GM19463 (cell line): ENCODE measurements around the gene TTC33.
A peak's percentile ranks its signal among the peaks of the same experiment; 100 is the strongest.
"Not testable (repeated sequence)": the region's sequence is repeated elsewhere in the genome, so short reads cannot be mapped to it uniquely, and the experiment has no call there.

Experiments used
- ATAC-seq: cut with Tn5 transposase; IDR thresholded peaks from one replicate; pipeline ENCODE4 v1.9.1; 2021; ENCODE audit warnings: mild to moderate bottlenecking, moderate library complexity; ENCODE audit not compliant: unreplicated experiment

The TTC33 gene, protein sequence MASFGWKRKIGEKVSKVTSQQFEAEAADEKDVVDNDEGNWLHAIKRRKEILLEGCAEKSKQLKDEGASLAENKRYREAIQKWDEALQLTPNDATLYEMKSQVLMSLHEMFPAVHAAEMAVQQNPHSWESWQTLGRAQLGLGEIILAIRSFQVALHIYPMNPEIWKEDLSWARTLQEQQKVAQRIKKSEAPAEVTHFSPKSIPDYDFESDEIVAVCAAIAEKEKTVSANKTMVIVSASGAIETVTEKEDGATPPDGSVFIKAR

DNA sequence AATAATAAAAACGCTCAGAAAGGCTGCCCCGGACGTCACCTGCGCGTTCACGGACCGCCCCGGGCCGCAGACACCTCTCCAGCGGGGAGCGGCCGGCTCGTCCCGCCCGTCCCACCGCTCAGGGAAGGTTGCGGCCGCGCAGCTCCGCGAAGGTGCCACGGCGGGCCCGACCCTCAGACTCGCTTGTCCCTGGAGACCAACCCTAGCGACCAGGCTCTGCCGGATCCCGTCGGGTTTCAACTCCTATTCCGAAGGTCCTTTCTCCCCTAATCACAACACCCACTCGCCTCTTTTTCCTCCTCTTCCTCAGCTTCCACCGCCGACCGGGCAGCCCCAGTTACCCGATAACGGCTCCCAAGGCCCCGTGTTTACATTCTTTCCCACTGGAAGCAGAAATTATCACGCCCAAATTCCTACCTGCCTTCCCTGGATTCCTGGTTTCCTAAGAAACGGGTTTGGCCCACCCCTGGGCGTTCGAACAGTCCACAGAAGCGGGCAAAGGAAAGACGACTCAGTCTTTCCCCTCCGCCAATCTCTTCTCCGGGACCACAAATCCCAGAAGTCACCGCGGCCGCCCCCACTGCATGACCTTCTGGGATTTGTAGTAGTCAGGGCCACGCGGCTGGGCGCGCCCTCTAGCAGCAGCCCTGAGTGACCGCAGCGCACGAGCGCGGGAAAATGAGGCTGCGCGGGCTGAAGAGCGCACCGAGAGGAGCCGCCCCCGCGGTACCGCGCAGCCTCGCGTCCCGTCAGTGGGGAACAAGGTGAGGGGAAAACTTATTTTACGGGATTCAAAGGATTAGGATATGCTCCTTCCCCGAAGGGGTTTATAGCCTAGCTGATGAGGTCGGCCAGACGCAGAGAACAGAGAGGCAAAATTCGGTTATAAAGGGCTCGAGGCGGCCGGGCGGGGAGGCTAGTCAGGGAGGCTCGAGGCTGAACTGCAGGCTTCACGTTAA lies at the start of gene TTC33:
Gene TTC33, minus strand, starts transcription at position 555 of the 959 bp plus-strand sequence. CDS start 8,943 bp downstream, outside the sequence.
- ATAC-seq, result peak; percentile 87

DNA sequence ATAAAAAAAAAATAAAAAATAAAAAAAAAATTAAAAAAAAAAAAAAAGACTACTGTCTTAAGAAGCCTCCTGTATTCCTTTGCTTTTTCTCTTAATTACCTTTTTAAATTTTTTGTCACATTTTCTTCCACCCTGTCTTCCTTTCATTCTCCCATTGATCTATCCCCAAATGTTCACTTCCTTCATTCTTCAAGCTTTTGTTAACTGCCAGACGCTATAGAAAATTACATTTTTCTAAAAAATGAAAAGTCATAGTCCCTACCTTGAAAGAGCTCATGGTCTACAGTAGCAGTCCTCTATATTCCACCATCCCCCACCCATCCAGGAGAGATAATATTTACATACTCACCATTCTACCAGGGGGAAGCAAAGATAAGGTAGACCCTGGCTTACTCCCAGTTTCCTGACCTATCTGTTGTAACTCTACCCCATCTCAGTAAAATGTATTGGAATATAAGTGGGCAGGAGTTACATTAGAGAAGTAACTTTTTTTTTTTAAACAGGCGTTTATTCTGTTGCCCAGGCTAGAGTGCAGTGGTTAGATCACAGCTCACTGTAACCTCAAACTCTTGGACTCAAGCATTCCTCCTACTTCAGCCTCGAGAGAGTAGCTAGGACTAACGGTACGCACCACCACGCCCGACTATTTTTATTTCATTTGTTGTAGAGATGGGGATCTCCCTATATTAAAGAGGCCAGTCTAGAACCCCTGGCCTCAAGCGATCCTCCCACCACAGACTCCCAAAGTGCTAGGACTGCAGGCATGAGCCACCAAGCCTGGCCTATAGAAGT lies 46.2 kb upstream of the TTC33 start:
- no peak for ATAC-seq

DNA sequence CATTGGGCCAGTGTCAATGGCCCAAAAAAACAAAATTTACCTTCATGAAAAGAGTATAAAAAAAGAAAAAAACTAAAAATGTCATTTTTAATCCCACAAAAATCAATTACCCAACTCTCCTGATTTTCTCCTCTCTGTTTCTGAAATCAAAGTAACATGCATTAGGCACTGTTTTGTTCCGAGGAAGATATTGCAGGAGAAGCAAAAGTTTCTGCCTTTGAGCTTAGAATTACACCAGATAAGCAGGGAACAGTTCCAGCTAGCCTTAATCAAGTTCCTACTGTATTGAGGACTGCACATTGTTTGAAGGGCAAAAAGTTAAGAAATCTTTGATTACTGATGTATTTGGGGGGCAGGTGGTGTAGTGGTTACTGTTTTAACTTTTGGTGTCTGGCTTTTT lies 43.5 kb upstream of the TTC33 start:
- no peak for ATAC-seq

DNA sequence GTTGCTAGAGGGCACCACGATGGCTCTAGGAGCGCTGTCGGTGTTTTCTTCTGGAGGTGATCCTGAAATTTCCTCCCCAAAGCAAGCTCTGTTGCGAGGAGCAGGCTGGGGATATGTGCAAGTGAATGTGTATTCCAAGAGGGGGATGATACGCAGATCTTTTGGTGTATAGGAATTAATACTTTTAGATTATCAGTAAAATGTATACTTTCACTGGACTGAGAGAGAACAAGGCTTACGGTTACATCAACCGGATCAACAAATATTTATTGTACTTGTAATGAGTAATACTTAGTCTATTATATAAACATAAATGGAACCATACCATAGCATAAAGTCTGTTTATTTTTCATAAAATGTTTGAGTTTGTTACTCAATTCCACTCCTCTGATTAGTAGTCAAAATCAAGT lies 43.0 kb upstream of the TTC33 start:
- ATAC-seq, result no peak

DNA sequence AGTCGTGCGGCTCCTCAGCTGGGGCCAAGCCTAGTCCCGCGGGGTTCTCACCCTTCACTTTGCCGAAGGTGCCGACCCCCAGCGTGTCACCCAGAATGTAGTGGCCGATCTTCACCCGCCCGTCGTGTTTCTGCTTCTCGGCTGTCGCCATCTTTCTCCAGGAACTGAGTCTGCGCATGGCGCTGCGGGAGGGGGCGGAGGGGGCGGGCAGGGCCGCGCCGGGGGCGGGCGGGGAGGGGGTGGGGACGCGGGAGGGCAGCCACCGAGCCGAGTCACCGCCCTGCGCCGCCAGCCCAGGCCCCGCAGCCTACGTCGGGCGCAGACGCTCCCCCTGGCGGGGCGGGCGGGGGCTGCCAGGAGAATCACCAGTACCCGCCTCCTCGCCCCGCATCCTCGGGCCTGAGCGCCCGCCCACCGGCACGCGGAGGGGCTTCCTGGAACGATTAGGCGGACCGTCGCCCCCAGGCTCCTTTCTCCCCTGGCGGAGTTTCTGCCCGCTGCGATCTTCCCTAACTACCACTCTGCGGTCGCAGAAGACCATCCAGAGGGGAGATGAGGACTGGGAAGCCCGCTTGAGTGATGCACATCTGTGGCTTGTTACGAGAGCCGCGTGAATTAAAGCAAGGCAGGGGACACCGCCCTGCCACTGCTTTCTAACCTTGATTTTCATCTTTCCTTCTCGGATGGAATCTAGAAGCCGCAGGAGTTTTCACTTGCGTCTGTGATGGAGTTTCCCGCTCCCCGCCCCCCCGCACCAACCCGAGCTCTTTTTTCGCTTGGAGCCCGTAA lies 42.4 kb upstream of the TTC33 start, which contains the start of gene PRKAA1:
Gene PRKAA1, minus strand, starts transcription at position 363 of the 789 bp plus-strand sequence. Its CDS starts 185 bp downstream, at position 178.
- peak; percentile 94 for ATAC-seq

DNA sequence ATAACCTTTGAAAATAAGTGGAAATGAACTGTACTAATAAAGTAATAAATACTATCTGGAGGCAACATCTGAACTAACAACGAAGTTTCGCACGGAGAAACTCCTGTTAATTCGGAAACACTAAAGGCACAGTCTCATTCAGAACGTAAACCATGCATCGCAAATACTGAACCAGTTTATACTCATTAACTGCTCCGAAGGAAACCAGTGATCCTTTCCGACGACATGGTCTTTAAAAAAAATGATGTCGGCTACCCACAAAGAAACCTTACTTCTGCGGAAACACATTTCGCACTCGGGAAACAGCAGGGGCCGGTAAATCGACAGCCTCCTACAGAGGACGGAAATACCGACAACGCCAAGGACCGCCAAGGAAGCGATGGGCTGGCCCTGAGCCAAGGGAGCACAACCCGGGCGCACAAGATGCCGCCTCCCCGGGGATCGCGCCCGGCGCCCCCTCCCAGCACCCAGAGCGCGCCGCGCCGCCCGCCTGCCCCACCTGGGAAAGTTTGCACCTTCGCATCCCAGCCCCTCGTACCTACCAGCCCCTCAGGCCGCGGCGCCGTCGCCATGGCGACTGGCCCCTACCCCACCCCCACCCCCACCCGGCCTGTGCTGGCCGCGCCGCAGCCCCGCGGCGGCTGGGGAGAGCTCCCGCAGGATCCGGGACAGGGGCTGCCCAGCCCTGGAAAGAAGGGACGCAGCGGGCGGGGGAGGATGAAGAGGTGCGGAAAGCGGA lies 41.7 kb upstream of the TTC33 start:
- ATAC-seq, result peak; percentile 40

DNA sequence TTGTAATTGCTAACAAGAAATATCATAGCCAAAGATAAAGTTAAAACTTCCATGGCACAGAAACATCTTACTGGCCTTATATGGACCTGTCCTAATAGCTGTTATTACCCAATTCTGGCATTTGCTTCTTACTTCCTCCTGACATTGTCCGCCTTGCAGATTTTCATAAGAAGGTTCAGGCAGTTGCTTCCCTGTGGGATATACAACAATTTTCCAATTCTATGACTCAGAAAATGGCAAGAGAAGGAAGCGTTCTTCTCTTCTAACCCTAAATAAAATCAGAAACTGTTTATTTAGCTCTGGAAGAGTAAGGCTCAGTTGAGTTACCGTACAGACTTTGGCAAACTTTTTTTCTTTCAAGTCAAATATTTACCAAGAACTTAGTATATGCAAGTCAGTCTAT lies 40.7 kb upstream of the TTC33 start:
- ATAC-seq, result no peak

DNA sequence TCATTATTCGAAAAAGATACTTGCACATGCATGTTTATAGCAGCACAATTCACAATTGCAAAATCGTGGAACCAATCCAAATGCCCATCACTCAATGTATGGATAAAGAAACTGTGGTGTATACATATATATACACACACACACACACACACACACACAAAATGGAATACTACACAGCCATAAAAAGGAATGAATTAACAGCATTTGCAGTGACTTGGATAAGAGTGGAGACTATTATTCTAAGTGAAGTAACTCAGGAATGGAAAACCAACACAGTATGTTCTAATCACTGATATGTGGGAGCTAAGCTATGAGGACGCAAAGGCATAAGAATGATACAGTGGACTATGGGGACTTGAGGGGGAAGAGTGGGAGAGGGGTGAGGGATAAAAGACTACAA lies 39.1 kb upstream of the TTC33 start:
- ATAC-seq, result not testable (repeated sequence)

DNA sequence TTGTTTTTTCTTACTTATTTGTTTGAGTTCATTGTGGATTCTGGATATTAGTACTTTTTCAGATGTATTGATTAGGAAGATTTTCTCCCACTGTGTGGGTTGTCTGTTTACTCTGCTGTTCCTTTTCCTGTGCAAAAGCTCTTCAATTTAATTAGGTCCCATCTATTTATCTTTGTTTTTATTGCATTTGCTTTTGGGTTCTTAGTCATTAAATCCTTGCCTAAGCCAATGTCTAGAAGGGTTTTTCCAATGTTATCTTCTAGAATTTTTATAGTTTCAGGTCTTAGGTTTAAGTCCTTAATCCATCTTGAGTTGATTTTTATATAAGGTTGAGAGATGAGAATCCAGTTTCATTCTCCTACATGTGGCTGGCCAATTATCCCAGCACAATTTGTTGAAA lies 38.6 kb upstream of the TTC33 start:
- ATAC-seq, result not testable (repeated sequence)

DNA sequence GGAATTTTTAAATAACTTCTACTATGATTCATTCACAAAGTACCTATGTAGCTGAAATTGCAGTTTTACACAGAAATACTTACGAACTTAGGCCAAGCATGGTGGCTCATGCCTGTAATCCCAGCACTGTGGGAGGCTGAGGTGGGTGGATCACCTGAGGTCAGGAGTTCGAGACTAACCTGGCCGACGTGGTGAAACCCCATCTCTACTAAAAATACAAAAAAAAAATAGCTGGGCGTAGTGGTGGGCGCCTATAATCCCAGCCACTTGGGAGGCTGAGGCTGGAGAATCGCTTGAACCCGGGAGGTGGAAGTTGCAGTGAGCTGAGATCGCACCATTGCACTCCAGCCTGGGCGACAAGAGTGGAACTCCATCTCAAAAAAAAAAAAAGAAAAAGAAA lies 36.9 kb upstream of the TTC33 start:
- not testable (repeated sequence) for ATAC-seq

DNA sequence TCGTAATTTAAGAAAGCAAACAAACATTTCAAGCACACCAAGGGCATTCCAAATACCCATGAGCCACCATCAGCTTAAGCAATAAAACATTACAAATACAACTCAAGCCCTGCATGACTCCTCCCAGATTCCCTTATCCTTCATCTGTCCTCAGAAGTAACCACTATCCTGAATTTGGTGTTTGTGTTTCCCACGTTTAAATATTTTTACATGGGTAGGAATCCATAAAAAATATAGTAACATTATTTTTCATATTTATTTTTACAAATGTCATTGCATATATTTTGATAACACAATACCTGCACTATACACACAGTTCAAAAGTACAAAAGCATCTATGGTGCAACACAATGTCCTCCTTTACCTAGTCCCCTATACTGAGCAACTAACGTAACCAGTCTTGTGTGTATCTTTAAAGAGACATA lies 36.0 kb upstream of the TTC33 start:
- ATAC-seq, result no peak

DNA sequence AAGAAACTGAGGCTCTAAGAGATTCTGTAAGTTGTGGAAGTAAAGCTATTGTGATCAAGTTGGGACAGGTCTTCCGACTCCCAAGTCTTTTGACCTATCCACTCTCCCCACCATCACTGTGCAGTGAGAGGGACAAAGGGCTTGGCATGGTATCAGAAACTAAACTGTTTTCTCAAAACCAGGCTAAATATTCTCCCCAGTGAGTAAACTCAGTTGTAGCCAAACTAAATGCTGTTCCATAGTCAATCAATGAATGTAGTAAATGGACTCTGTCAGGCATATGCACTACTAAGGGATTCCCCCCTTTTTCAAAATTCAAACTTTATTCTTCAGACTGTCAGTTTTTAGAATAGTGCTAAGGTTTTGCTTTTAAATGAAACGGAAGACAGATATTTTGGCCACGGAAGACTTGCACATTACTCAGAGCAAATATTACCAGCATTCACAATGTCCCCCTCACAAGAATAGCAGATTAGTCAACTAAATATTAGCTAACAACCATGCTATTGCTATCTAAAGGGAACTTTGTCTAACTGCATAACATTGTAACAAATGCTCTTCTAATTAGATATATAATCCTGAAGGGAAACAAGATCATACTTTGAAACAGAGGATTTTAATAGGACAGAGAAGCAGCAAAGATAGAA lies 35.3 kb upstream of the TTC33 start:
- no peak for ATAC-seq

DNA sequence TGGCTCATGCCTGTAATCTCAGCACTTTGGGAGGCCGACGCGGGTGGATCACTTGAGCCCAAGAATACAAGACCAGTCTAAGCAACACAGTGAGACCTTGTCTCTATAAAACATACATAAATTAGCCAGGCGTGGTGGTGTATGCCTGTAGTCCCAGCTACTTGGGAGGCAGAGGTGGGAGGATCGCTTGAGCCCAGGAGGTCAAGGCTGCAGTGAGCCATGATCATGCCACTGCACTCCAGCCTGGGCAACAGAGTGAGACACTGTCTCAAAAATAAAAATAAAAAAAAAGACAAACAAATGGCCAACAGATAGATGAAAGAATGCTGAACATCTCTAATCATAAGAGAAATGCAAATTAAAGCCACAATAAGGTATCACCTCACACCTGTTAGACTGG lies 33.2 kb upstream of the TTC33 start:
- not testable (repeated sequence) for ATAC-seq

DNA sequence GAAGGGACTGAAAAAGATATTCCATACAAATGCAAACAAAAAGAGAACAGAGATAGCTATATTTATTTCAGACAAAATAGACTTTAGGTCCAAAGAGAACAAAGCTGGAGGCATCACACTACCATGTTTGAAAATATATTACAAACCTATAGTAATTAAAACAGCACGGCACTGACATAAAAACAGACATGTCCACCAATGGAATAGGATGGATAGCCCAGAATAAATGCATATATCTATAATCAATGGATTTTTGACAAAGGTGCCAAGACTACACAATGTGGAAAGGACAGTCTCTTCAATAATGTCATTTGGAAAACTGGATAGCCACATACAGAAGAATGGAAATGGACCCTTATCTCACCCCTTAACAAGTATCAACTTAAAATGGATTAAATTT lies 32.2 kb upstream of the TTC33 start:
- no peak for ATAC-seq

DNA sequence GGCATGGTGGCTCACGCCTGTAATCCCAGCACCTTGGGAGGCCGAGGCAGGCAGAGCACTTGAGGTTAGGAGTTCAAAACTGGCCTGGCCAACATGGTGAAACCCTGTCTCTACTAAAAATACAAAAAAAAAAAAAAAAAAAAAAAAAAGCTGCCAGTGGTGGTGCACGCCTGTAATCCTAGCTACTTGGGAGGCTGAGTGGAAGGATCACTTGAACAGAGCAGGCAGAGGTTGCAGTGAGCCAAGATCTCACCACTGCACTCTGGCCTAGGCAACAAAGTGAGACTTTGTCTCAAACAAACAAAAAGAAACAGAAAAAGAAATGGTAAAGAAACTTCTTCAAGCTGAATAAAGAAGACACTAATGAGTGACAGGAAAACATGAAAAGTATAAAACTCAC lies 30.9 kb upstream of the TTC33 start:
- ATAC-seq, result not testable (repeated sequence)

DNA sequence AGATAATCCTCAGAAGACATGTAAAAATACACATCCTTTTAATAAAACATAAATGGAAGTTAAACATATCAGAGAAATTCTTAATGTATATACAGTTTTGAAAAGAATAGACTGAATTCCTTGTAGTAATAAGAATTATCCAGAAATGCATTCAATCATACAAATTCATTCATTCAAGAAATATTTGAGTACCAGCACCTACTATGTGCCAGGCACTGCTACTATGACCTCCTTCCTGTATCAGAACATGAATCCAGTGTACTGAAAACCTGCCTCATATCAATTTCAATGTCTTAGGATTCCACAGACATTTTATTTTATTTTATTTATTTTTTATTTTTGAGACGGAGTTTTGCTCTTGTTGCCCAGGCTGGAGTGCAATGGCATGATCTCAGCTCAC lies 29.2 kb upstream of the TTC33 start:
- ATAC-seq, result no peak

DNA sequence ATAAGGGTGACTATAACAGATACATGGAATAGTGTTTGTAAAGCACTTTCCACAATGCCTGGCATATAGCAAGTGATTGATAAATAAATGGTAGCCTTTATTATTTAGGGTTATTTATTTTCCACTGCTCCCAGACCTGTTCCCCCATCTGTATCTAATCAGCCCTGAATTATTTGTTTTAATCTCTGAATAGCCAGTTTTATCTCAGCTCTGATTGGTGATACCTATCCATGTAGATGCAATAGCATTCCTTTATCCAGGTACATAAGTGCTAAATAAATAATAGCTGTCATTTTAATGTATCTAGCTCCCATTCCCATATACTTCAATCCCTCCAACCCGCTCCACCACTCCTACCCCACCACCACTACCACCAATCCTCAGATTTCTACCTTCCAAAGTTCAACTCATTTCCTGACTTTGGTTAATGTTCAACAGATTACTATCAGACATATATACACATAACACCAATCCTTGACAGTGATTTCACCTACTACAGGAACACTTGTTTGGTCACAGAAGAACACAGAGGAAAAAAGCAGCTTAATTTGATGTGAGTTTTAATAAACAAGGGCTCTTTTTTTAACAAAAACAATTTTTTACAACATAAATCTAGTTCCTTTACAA lies 28.4 kb upstream of the TTC33 start:
- ATAC-seq, result no peak

DNA sequence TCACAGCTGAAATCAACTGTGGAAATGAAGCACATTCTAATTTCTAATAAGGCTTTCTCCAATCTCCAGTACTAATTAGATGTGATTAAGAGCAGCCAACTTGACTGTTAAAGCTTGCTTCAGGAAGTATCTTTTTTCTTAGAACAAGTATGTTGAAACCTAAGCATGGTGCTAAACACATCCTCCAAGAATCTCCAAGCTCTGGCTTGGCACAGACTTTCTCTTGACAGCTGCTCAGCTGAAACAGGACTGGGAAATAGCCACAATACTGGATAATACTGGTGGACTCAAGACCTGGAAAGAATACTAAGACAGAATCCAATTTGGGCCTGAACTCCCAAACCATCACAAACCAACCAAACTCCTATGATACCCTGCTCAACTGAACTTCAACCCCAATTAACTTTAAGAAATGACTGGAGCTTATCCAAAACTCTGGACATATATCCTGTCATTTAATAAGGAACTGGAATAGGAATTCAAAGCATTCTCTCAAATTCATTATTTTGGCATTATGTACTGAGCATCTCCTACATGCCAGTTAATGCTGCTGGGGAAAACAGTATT lies 26.2 kb upstream of the TTC33 start:
- ATAC-seq, result no peak
